HuH-7 (cell line): ENCODE measurements around the gene ZMYND8.

Experiments used
- DNase-seq: peaks from one replicate; pipeline ENCODE4 v3.0.0; 2011; ENCODE audit warnings: low spot score

ZMYND8 gene

GRCh38 chr20:47332381-47333206 is 23.9 kb downstream of the ZMYND8 start:
- DNase-seq = no peak

GRCh38 chr20:47330933-47331708 is 25.4 kb downstream of the ZMYND8 start:
- no peak for DNase-seq

DNA sequence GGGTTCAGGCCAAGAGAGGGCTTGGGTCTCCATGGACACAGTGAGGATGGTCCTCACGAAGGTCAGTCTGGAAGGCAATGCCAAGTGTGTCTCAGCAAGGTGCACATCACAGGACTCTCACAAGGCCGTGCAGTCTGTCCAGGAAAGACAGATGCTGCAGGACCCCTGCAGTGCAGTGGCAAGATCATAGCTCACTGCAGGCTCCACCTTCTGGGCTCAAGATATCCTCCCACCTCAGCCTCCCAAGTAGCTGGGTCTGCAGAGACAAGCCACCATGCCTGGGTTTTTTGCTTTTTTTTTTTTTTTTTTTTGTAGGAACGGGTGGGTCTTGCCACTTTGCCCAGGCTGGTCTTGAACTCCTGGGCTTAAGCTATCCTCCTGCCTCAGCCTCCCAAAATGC is 26.4 kb downstream of the ZMYND8 start:
- no peak for DNase-seq

DNA sequence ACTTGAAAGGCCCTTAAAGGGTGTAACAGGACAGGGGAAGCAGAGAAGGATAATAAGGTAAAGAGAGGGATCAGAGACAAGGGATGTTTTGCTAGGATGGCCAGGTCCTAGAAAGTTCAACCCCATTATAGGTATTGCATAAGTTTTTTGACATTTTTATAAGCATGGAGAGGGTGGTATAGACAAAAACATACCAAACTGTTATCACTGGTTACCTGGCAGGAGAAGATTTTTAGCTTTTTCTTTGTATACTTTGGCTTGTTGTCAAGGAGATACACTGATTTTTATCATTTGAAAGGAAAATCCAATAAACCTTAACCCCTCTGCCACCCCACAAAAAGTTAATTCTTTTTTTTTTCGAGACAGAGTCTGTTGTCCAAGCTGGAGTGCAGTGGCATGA is 28.4 kb downstream of the ZMYND8 start:
- no peak for DNase-seq

- DNase-seq = no peak
Measured at GRCh38 chr20:47327711-47328110, 28.8 kb downstream of the ZMYND8 start.

DNA sequence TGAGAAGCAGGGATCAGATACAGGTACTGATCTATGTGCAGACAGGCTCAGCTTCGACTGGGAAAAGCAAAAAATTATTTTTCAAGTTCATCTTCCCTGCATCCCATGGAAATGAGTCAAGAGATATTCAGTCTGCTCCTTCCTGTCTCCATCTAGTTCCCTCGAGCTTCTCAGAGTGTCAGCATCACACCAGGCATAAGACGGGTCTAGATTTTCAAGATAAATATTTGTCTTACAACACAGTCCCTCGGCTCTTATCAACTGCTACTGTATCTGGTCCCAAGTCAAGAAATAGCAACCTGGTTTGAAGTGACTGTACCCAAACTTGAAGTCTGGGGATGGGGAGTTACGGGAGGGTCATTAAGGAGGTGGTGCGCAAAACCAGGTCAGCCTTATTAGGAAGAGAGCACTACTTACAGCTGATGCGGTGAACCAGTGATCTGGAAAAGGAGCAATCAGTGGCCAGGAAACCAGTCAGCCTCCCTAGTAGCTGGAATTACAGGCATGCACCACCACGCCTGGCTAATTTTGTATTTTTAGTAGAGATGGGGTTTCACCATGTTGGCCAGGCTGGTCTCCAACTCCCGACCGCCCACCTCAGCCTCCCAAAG is 29.7 kb downstream of the ZMYND8 start:
- DNase-seq = no peak

DNA sequence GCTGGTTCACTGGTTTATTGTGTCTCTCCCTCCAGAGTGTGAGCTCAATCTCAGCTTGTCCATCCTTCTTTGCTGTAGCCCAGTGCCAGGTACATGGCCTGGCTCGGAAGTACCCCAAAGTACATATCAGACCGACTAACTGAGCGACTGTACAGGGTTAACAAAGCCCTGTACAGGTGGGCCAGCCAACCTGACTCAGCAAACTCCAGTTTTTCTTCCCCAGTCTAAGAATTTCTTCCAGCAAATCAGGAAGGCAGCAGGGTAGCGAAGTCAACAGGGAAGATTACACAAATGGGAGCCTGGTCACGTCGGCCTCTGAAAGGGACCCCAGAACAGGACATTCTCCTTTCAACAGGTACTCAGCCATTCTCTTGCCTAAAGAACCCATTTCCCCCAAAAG is 31.3 kb downstream of the ZMYND8 start:
- DNase-seq = no peak

GRCh38 chr20:47320990-47321805 is 35.3 kb downstream of the ZMYND8 start:
- peak; percentile 36 for DNase-seq

DNA sequence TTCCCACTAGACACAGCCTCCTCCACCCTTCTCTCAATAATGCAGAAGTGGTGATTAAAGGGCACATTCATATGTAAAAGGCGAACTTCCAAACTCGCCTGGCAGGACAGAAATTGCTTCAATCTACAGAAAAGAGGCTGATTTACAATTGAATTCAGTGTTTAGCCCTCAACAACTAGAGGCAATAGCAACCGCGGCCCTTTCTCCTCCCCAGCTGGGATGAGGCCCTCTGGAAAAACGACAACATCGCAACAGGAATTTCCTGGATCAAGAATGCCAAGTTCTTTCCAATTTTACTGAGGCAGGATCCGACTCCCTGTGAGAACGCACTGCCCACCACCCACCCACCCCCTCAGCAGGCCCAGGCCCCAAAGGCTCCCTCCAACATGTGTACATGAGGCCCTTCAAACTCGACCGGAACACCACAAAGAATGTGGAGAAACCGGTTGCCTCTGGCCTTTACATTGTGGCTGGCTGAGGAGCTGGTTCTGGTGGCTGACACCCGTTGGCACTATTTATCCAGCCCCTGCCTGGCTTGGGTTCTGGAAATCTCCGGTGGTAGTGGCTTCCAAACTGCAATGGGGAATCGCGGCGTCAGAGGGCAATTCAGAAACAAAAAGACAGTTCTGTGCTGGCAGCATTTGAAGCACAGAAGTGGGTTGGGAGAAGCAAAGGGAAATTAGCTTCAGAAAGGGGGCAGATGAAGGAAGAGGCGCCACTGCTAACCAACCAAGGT is 36.8 kb downstream of the ZMYND8 start:
- no peak for DNase-seq

DNA sequence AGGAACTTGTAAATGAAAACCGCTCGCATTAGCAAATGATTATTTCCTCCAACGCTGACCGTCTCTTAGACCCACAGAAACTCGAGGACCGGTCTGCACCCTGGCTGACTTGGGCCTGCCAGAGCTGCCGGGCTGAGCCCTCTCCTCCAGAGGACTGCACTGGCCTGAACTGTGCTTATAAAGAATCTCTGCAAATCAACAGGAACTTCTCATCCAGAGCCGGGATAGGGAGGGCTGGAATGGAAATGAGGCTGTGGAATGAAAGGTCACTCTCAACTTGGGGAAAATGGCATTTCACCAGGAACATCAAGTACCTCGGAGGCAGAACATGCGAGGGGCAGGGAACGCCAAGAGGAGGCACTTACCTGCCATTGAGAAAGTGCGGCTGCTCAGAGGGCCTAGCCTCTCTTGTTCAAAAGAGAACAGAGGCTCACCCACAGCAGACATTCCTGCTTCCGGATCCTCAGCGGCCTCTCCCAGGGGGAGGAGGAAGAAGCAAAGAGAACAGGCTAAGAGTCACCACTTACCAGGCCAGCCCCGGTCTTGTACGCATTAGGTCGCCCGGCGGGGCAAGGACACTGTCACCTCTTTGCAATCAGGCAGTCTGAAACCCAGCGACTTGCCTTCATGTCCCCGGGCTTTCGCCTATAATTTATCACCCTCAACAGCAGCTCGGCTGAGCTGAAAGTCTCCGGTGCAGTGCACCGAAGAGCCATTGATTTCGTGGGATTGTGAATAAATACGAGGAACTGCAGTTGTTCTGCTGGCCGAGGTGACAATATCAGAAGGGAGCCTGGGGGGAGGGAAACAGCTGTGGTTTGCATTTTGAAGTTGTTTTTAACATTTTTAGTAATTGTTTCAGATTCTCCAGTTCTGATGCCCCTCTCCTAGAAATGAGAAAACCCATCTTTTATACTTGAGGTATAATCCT is 37.6 kb downstream of the ZMYND8 start:
- DNase-seq = peak; percentile 29

DNA sequence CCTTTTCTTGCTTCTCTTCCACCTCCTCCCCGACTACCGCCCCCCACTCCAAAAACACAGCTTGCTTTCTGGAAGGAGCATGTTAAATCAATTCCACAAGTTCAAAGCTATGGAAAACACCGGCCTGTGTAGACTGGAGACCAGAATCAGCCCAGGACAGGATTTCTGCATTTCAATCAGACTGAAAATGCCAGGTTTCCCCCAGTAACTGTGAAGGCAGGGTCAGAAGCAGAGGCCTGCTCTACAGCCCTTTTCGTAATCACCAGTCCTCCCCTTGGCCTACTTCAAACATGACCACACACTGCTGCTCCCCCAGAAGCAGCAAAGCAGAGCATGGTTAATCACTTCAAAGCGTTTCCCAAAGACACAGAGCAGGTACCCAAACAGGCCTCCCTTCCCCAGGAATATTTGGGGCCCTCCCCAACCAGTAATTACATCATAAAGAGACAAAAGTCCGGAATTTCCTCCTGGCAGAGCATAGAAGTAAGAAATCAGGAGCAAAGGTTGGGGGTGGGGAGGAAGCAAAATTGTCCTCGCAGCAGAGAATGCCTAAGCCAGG is 38.4 kb downstream of the ZMYND8 start:
- peak; percentile 30 for DNase-seq

DNA sequence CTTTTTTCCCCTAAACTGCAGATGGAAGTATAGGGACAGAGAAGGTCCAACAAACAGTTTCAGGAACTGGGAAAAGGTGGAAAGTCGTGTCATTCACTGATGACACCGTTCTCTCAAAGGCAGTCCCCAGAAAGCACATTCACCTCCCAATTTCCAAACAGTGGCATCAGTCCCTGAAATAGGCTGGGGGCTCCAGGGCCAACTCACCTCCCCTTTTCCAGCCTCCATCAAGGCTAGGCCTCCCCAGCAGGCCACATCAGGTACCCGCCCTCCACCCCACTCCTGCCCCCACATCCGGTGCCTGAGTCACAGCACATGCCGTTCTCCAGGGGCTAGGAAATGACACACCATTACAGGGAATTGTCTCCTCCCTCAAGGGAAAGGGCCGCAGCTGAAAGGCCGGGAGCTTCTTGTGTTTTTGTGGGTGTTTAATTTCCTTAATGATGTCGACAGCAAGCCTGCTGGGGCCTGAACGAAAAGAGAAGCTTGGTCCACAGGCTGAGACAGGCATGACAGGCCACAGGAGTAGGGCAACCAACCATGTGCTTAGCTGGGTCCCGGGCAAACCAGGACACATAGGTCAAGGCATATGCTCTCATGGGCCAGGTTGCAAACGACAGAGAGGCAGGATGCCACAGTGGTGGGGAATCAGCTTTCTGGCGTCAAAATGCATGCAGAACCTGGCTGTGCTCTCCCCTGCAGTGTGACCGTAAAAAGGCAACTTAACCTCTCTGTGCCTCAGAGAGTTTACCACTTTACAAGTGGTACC is 39.2 kb downstream of the ZMYND8 start:
- DNase-seq = no peak

GRCh38 chr20:47316776-47317126 is 39.7 kb downstream of the ZMYND8 start:
- DNase-seq = no peak

DNA sequence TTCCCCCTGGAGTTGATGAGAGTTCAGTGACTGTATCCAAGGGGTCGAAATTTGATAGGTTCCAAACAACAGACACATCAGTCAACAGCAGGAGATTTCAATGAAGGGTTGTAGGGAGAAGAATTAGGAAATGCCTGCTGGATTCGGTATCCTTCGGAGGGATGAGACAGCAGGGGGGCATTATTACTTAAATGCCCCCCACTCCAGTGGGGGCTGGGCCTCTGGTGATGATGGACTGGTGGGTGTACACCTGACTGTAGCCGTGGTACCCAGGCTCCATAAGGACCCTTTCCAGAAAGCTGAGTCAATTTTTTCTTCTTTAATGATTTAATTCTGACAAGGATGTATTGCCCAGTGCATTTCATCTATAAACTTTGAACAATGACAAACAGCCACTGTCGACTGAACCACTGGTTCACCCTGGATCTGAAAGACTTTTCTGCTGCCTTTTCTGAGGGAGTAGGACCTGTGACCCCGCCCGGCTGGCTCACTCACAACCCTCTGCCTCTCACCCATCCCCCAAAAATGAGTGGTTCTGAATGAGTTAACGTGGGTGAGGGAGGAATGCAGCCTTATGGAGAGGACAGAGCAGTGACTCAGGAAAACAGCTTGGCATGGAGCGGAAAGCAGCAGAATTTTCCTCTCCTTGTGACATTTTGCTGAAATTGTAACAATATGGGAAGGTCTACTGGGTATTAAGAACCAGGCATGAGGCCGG is 41.0 kb downstream of the ZMYND8 start:
- DNase-seq = no peak

DNA sequence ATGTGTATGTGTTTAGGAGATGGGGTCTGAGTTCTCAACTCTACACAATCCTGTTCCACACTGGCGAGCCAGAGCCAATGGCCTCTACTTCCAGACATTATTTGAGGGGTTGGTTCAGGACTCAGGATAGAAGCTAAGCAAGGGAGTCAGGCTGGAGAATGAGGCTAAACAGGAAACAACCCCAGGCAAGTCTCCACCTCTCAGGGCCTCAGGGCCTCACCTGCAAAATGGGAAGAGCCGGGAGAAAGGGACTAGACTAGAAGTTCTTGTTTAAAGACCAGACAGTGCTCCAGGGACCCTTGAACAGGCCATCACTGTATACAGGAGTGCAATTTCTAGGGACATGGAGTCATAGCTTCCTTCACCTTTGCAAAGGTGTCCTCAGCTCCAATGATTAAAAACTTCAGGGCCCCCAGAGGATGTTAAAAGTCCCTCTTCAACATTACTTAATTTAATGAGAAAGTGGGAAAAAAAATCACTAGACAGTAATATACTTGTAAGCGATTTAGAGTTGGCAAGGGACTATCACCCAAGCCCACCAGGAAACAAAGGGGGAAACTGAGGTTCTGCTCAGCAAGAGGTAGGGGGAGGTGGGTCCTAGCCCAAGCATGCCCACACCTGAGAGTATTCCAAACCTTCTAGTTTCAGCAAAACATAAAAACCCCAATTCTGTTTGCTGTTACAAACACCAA is 41.7 kb downstream of the ZMYND8 start:
- DNase-seq = no peak

- DNase-seq = no peak
Measured at GRCh38 chr20:47311967-47312681, 44.4 kb downstream of the ZMYND8 start.

DNA sequence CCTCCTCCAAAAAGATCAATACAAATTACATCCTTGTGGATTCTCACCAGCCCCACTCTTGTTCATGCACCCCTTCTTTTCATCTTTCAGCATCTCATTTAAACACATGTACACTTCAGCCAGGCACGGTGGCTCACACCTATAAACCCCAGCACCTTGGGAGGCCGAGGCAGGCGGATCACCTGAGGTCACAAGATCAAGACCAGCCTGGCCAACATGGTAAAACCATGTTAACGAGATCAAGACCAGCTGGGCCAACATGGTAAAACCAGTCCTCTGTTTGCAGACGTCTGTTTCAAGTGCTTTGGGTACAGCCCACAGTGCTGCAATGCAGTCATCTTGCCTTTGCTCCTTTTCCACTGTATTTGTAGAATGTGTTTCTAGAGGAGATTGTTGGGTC is 45.3 kb downstream of the ZMYND8 start:
- no peak for DNase-seq
